SH-SY5Y (cell line): Measurements from ENCODE around the gene FADS6.

Experiments used
- GATA2 ChIP-seq: IDR thresholded peaks from 2 replicates; pipeline ENCODE4 v1.6.1; 2011; ENCODE audit warnings: mild to moderate bottlenecking, low read depth, low read length
- GATA3 ChIP-seq: IDR thresholded peaks from 2 replicates; pipeline ENCODE4 v1.6.1; 2011; ENCODE audit warnings: low read depth, mild to moderate bottlenecking, low read length, moderate library complexity

GRCh38 chr17:74916851-74917199 is 23.4 kb upstream of the FADS6 start:
- no peak for TF ChIP-seq GATA3
- no peak for TF ChIP-seq GATA2
